ENCODE results near the gene BRSK1.

Gene BRSK1

GRCh38 chr19:55246462-55247451, 37.0 kb upstream of the BRSK1 start:
- Histone ChIP-seq H3K4me1 (ENCODE audit: control insufficient read depth, insufficient read depth, low read length) (no peaks in the 10 kb centered on the region), H3K4me3 (ENCODE audit: low read length) (no peak overlapping the region), H3K36me3 (ENCODE audit: control insufficient read depth, insufficient read depth, low read length) (peaks cover 22% of the 10 kb centered on the region), H3K9me3 (ENCODE audit: control insufficient read depth, insufficient read depth, low read length) (no peaks in the 10 kb centered on the region), H3K27ac (ENCODE audit: low read length) (no peak overlapping the region), H3K27me3 (ENCODE audit: control insufficient read depth, insufficient read depth, low read length) (no peaks in the 10 kb centered on the region)
- DNase-seq (ENCODE audit: low read depth, low spot score), result no peak
- no CpG with 5 or more reads among the region's 40 CpGs for WGBS (ENCODE audit: insufficient coverage, insufficient read length)

DNA sequence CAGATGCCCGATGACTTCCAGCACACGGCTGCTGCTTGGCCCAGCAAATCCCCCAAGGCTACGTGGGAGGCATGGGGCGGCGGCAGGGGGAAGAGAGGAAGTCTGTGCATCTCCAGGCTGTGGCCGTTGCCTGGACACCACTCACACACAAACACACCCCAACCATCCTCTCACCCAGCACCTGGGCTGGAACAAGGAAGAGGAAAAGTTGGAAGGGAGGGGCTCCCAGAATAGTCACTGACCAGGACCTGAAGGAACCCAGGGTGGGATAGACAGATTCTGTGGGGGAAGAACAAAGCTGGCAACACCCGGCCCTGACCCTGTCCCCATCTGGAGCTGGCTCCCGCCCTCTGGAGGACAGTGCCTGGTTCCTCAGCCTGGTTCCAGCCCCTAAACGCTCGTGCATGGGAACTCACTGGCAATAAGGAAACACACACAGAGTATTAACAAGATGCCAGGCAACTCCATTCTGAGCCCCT, 36.1 kb upstream of the BRSK1 start:
- no peak for DNase-seq (ENCODE audit: low read depth, low spot score)
- H3K9me3 ChIP-seq (ENCODE audit: control insufficient read depth, insufficient read depth, low read length), result no peaks in the 10 kb centered on the region
- H3K27ac ChIP-seq (ENCODE audit: low read length), result no peak overlapping the region
- H3K4me3 ChIP-seq (ENCODE audit: low read length), result no peak overlapping the region
- no CpG with 5 or more reads among the region's 10 CpGs for WGBS (ENCODE audit: insufficient coverage, insufficient read length)
- no peaks in the 10 kb centered on the region for H3K4me1 ChIP-seq (ENCODE audit: control insufficient read depth, insufficient read depth, low read length)
- no peaks in the 10 kb centered on the region for H3K27me3 ChIP-seq (ENCODE audit: control insufficient read depth, insufficient read depth, low read length)
- peaks cover 16% of the 10 kb centered on the region for H3K36me3 ChIP-seq (ENCODE audit: control insufficient read depth, insufficient read depth, low read length)

DNA sequence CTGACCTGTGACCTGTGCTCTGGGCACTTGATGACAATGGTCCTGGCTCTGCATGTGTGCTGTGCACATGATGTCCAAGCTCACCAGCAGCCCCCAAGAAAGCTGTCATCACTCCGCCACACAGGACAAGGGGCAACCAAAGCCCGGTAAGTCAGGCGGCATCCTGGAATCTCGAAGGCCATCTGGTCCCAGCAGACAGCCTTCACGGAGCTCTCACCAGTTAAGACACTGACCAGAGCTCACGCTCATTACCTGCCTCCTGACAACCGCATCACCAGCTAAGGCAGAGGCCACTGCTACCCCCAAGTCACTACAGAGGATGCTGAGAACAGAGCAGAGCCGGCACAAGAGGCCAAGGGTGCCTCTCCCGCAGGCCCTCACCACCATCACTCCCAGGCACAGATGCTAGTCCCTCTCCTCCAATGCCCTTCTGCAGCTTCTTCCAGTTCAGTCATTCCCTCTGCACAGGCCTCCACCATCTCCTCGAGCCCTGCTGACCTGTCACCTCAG, 35.6 kb upstream of the BRSK1 start:
- Histone ChIP-seq H3K4me3 (ENCODE audit: low read length) (no peak overlapping the region), H3K9me3 (ENCODE audit: control insufficient read depth, insufficient read depth, low read length) (no peaks in the 10 kb centered on the region), H3K27ac (ENCODE audit: low read length) (no peak overlapping the region), H3K27me3 (ENCODE audit: control insufficient read depth, insufficient read depth, low read length) (no peaks in the 10 kb centered on the region), H3K4me1 (ENCODE audit: control insufficient read depth, insufficient read depth, low read length) (no peaks in the 10 kb centered on the region), H3K36me3 (ENCODE audit: control insufficient read depth, insufficient read depth, low read length) (peaks cover 16% of the 10 kb centered on the region)
- WGBS (ENCODE audit: insufficient coverage, insufficient read length), result no CpG with 5 or more reads among the region's 10 CpGs
- DNase-seq (ENCODE audit: low read depth, low spot score), result no peak

DNA sequence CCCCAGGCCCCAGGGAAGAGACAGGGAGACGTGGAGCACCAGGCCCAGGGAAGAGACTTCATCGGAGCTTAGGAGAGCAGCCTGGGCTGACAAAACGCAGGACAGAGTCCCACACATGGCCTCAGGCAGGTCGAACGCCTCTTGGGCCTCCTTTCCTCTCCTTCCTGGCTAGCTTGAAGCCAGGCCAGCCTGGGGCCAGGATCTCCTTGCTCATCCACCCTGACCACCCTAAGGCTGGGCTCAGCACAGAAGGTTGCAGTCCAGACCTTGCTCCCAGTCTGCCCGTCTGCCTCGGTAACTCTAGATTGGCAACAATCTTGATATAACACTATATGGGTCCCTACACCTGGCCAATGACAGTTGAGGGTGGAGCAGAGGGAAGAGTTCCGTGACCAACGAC, 35.1 kb upstream of the BRSK1 start:
- no peak overlapping the region for H3K4me3 ChIP-seq (ENCODE audit: low read length)
- H3K9me3 ChIP-seq (ENCODE audit: control insufficient read depth, insufficient read depth, low read length), result no peaks in the 10 kb centered on the region
- no peaks in the 10 kb centered on the region for H3K27me3 ChIP-seq (ENCODE audit: control insufficient read depth, insufficient read depth, low read length)
- peaks cover 16% of the 10 kb centered on the region for H3K36me3 ChIP-seq (ENCODE audit: control insufficient read depth, insufficient read depth, low read length)
- no peaks in the 10 kb centered on the region for H3K4me1 ChIP-seq (ENCODE audit: control insufficient read depth, insufficient read depth, low read length)
- DNase-seq (ENCODE audit: low read depth, low spot score), result no peak
- no peak overlapping the region for H3K27ac ChIP-seq (ENCODE audit: low read length)
- no CpG with 5 or more reads among the region's 9 CpGs for WGBS (ENCODE audit: insufficient coverage, insufficient read length)

- no peak for DNase-seq (ENCODE audit: low read depth, low spot score)
- no peak overlapping the region for H3K4me3 ChIP-seq (ENCODE audit: low read length)
- peaks cover 11% of the 10 kb centered on the region for H3K36me3 ChIP-seq (ENCODE audit: control insufficient read depth, insufficient read depth, low read length)
- H3K27ac ChIP-seq (ENCODE audit: low read length), result no peak overlapping the region
- WGBS (ENCODE audit: insufficient coverage, insufficient read length), result no CpG with 5 or more reads among the region's 11 CpGs
- no peaks in the 10 kb centered on the region; the same call in 1 of the 2 replicates for H3K4me1 ChIP-seq (ENCODE audit: control insufficient read depth, insufficient read depth, low read length)
- no peaks in the 10 kb centered on the region for H3K9me3 ChIP-seq (ENCODE audit: control insufficient read depth, insufficient read depth, low read length)
- no peaks in the 10 kb centered on the region for H3K27me3 ChIP-seq (ENCODE audit: control insufficient read depth, insufficient read depth, low read length)
These were observed 34.0 kb upstream of the BRSK1 start for GRCh38 chr19:55249841-55250240.

DNA sequence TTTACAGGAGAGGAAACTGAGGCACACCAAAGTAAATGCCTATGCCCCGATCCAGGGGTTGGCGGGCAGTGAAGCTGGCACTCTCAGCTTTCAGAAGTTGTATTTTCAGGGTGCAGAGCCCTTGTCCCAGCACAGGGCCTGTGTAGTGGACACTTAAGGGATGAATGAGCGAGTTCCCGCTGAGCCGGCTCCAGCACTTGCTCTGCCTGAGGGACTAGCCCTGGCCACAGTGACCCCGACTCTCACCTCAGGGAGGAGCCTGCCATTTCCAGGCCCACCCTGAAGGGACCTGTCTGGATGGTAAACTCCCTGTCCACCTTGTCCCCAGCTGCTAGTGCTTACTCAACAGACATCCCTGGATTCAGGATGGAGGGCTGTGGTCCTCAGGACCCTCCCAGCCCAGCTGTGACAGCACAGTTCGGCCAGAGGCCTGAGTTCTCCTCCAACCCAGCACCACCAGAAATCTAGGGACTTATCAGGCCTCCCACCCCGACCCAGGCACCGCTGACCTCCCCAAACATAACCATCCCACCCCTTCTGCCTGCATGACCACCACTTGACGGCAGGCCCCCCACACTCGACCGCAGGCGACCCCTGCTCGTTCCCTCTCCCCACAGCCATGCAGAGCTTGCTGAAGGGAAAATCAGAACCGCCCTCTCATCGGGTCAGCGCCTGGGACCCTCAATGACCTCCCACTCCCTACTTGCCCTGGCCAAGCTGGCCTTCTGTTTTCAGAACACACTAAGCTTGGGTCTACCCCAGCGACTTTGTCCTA, 33.3 kb upstream of the BRSK1 start:
- Histone ChIP-seq H3K4me3 (ENCODE audit: low read length) (no peak overlapping the region), H3K9me3 (ENCODE audit: control insufficient read depth, insufficient read depth, low read length) (no peaks in the 10 kb centered on the region), H3K27ac (ENCODE audit: low read length) (no peak overlapping the region), H3K4me1 (ENCODE audit: control insufficient read depth, insufficient read depth, low read length) (no peaks in the 10 kb centered on the region; the same call in 1 of the 2 replicates), H3K27me3 (ENCODE audit: control insufficient read depth, insufficient read depth, low read length) (no peaks in the 10 kb centered on the region), H3K36me3 (ENCODE audit: control insufficient read depth, insufficient read depth, low read length) (peaks cover 6% of the 10 kb centered on the region; the same call in 1 of the 2 replicates)
- no peak for DNase-seq (ENCODE audit: low read depth, low spot score)
- WGBS (ENCODE audit: insufficient coverage, insufficient read length), result no CpG with 5 or more reads among the region's 18 CpGs

DNA sequence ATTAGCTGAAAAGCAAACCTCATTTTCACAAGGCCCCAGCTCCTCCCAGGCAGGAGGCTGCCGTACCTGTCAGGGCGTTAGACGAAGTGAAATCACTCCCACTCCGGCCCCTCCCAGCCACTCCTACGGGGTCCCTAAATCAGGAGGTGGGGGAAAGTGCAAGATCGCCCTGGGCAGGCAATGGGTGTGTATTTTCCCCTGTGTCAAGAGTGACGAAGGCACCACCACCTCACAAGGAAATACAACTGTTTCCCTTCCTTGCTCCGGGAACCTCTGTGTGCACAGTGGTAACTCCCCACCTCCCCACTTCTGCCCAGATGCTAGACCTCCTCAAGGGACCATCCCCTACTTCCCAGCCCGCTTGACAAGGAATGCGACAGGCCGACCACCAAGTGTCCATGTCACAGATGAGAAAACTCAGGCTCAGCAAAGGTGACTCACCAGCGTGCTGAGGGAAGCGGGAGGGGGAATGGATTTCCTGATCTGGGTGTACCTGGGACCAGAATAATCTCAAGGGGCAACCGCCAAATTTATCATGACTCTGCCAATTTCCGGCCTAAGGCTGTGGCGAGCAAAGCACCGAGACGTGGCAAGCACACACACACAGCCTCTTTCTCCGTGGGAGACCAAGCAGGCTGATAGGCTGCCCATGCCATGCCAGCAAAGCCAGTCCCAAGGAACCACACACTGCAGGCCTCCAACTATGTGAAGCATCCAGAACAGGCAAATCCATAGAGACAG, 32.3 kb upstream of the BRSK1 start:
- Histone ChIP-seq H3K27me3 (ENCODE audit: control insufficient read depth, insufficient read depth, low read length) (no peaks in the 10 kb centered on the region), H3K4me1 (ENCODE audit: control insufficient read depth, insufficient read depth, low read length) (peaks cover 3% of the 10 kb centered on the region), H3K9me3 (ENCODE audit: control insufficient read depth, insufficient read depth, low read length) (no peaks in the 10 kb centered on the region), H3K36me3 (ENCODE audit: control insufficient read depth, insufficient read depth, low read length) (peaks cover 4% of the 10 kb centered on the region; the same call in 1 of the 2 replicates), H3K27ac (ENCODE audit: low read length) (no peak overlapping the region), H3K4me3 (ENCODE audit: low read length) (no peak overlapping the region)
- no CpG with 5 or more reads among the region's 19 CpGs for WGBS (ENCODE audit: insufficient coverage, insufficient read length)
- DNase-seq (ENCODE audit: low read depth, low spot score), result no peak

- no CpG with 5 or more reads among the region's 21 CpGs for WGBS (ENCODE audit: insufficient coverage, insufficient read length)
- H3K4me3 ChIP-seq (ENCODE audit: low read length), result no peak overlapping the region
- no peaks in the 10 kb centered on the region for H3K9me3 ChIP-seq (ENCODE audit: control insufficient read depth, insufficient read depth, low read length)
- H3K4me1 ChIP-seq (ENCODE audit: control insufficient read depth, insufficient read depth, low read length), result peaks cover 4% of the 10 kb centered on the region
- no peak for DNase-seq (ENCODE audit: low read depth, low spot score)
- no peak overlapping the region for H3K27ac ChIP-seq (ENCODE audit: low read length)
- no peaks in the 10 kb centered on the region; the same call in 1 of the 2 replicates for H3K36me3 ChIP-seq (ENCODE audit: control insufficient read depth, insufficient read depth, low read length)
- no peaks in the 10 kb centered on the region for H3K27me3 ChIP-seq (ENCODE audit: control insufficient read depth, insufficient read depth, low read length)
These were observed 30.8 kb upstream of the BRSK1 start for GRCh38 chr19:55252760-55253663.

GRCh38 chr19:55253842-55254624, 29.8 kb upstream of the BRSK1 start:
- Histone ChIP-seq H3K9me3 (ENCODE audit: control insufficient read depth, insufficient read depth, low read length) (no peaks in the 10 kb centered on the region), H3K36me3 (ENCODE audit: control insufficient read depth, insufficient read depth, low read length) (no peaks in the 10 kb centered on the region; the same call in 1 of the 2 replicates), H3K4me3 (ENCODE audit: low read length) (no peak overlapping the region), H3K27me3 (ENCODE audit: control insufficient read depth, insufficient read depth, low read length) (no peaks in the 10 kb centered on the region), H3K4me1 (ENCODE audit: control insufficient read depth, insufficient read depth, low read length) (peaks cover 4% of the 10 kb centered on the region), H3K27ac (ENCODE audit: low read length) (no peak overlapping the region)
- no peak for DNase-seq (ENCODE audit: low read depth, low spot score)
- WGBS (ENCODE audit: insufficient coverage, insufficient read length), result no CpG with 5 or more reads among the region's 23 CpGs

All from iPS DF 6.9 (cell line).